ENCODE results near the gene PRDM5.

PRDM5 gene

DNA sequence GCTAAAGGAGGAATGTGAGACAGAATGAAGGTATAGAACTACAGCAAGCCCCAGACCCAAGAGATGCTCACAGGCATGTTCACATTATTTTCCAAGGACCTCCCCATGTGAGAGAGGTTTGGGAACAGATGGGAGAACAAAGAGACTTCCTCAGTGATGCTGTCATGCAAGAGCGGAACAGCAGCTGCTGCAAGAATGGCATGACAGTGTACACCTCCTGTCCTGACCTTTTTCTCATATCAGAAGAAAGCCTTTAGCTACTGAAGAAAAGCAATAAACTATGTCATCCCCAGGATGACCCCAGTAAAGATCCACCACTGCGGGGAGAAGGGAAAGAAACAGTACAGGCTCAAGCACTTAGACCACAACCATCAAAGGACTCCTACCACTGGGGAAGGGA lies 7.2 kb downstream of the PRDM5 start:
- DNase-seq (ENCODE audit: low read depth, low spot score): no peak

GRCh38 chr4:120903419-120903818 lies 19.1 kb downstream of the PRDM5 start:
- DNase-seq (ENCODE audit: low read depth, low spot score): no peak

DNA sequence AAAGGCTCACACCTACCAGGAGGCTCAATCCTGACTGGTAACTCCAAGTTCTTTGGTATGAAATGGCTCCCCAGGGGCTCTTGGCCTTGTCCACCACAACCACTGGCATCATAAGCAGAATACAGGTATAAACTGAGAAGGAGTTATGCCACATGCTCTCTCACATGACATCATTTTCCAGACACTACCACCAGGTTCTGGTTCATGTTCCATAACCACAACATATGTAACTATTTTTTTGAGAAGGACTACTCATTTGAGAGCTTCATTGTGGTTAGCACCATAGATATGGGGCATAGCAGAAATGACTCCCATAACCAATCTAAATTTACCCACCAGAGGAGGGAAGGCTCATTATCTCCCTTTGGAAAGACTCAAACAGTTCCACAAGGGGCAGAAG lies 19.6 kb downstream of the PRDM5 start:
- DNase-seq (ENCODE audit: low read depth, low spot score): no peak

DNA sequence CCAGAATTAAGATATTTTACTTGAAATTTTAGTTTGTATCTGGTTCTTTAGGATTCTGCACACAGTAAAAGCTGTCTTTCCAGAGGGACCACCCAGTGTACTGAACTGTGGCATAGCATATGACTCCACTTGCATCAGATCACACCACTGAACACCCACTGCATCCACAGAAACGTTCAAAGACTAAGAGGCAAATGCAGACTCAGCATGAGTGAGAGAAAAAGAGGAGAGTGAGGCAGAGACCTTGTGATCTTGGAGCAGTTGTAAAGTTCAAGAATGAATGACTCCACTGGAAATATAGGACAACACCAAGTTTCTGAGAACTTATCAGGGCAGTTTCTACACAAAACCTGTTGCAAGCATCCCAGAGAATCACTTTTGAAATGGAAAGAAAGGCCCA lies 20.8 kb downstream of the PRDM5 start:
- DNase-seq (ENCODE audit: low read depth, low spot score): no peak

- no peak for DNase-seq (ENCODE audit: low read depth, low spot score)
These were observed 24.4 kb downstream of the PRDM5 start for GRCh38 chr4:120897981-120898719.

- DNase-seq (ENCODE audit: low read depth, low spot score): no peak
These were observed 27.0 kb downstream of the PRDM5 start for GRCh38 chr4:120895554-120895953.

DNA sequence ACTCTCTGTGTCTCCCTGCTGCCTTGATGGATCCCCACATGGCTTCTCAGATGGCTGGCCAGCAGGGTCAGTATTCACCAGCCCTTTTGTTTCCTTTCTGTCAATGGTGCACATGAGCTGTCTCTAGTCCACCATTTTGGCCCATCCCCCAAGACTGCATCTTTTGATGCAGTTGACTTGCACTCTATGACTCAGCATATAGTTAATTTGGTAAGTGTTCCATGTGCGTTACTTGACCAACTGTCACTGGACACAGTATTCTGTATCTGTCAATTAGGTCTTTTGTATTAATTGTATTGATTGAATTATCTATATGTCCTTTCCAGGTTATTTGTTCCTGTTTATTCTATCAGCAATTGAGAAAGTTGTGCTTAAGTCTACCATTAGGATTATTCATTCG lies 29.2 kb downstream of the PRDM5 start:
- no peak for DNase-seq (ENCODE audit: low read depth, low spot score)

GRCh38 chr4:120886191-120886590 lies 36.3 kb downstream of the PRDM5 start:
- no peak for DNase-seq (ENCODE audit: low read depth, low spot score)

DNA sequence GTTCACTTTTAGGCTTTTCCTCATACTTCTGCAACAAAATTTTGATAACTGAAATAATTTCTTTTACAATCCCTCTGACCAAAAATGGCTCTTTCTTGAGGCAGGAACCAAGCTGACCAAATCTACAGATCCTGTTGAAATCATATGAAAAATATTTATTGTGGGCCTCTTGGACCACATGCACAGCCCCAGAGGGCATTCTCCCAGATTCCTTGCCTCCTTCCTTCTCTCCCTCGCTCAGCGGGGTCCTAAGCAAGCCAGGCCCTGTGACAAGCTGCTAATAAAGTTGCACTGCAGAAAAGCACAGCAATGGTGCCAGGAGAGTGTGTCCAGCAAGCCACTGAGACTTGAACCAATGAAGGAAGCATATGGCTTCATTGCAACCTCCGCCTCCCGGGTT lies 40.7 kb downstream of the PRDM5 start:
- no peak for DNase-seq (ENCODE audit: low read depth, low spot score)

DNA sequence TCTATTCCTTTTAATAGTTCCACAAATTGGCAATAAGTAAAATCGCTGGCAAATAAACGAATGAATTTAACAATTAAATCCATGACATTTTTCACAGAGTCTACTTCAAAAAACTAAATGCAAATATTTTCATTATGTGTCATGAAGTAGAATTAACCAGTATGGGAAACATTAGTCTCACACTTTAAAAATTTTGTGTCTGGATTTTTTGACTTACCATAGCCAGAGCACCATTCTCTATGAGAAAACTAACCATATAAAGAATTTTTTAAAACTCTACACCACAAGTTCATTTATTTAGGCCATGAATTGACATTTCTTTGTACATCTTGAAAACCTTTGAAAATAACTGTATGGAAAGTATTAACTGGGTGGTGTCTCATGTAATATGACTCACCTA lies 41.2 kb downstream of the PRDM5 start:
- DNase-seq (ENCODE audit: low read depth, low spot score): no peak

- no peak for DNase-seq (ENCODE audit: low read depth, low spot score)
These were observed 45.5 kb downstream of the PRDM5 start for GRCh38 chr4:120877021-120877420.

DNA sequence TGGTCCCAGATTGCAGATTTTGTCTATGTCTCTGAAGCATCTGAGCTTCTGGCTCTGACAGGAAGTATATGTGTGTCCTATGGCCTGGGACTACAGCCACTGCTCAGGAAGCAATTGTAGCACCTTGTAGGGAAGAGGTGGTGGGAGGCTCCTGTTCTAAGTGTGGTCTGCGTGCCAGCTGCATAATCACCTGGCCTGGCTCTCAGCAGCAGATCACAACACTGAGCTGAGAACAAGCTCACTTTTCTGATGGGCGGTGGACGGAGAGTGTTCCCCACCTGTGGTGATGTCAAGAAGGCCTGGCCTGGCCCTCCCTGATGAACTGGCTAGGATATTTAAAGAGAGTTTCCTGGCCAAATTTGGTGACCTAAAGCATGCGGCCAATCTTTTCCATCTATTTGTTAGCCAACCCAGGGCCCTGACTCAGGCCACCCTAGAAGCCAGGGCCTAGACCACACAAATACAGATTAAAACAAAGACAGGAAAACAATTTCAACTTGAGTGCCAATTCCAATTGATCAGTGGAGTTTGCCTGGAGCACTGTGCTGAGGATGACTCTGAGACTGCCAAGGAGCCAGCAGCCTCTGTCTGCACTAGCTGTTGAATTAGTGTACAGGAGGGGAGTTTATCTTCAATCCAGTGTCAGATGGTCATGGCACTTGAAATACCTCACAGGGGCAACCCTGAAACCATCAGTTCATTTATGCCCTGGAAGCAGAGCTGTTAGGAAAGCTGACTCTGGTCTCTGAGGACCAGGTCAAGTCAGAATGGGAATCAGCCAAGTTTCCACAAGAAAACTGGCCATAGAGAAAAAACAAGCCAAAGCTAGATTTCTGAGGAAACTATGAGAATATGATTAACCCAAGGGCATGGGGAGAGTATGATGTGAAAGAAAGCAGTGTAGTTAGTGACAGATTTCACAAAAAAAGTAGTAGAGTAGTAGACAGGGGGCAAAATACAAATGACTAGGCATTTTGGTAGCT lies 47.4 kb downstream of the PRDM5 start:
- DNase-seq (ENCODE audit: low read depth, low spot score): no peak

- DNase-seq (ENCODE audit: low read depth, low spot score): no peak
These were observed 49.0 kb downstream of the PRDM5 start for GRCh38 chr4:120873554-120873953.

DNA sequence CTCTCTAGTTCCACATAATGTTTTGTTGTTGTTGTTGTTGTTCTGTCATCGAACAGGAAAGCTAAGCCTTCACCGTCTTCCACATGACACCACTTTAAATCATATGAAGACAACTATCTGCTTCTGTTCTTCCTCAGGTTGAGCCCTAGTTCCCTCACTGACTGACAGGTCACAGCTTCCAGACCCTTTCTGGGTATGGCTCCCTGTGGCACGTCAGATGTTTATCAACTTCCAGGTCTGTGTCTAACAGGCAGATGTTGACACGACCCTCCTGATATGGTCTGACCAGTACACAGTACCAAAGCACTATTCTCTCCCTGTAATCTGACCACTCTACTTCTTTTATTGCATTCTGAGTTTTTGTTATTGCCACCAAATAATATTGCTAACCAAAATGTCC lies 51.4 kb downstream of the PRDM5 start:
- no peak for DNase-seq (ENCODE audit: low read depth, low spot score)

DNA sequence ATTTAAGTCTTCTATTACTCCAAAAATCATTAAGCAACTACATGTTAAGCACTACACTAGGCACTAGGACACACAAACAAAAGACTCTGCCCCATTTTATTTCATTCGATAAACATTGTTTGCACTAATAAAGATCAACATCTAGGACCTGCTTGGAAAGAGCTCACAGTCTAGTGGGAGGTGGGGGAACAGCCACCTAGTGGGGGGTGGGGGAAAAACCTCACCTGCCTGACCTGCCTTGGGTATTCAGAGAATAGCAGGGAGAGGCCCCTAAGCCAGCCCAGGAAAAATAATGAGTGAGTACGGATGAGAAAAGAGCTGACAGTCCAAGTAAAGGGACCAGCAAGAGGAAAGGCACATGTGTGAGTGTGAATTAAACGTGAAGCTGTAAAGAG lies 52.2 kb downstream of the PRDM5 start:
- peak; percentile 30 for DNase-seq (ENCODE audit: low read depth, low spot score)

- no peak for DNase-seq (ENCODE audit: low read depth, low spot score)
These were observed 52.8 kb downstream of the PRDM5 start for GRCh38 chr4:120869613-120870278.

DNA sequence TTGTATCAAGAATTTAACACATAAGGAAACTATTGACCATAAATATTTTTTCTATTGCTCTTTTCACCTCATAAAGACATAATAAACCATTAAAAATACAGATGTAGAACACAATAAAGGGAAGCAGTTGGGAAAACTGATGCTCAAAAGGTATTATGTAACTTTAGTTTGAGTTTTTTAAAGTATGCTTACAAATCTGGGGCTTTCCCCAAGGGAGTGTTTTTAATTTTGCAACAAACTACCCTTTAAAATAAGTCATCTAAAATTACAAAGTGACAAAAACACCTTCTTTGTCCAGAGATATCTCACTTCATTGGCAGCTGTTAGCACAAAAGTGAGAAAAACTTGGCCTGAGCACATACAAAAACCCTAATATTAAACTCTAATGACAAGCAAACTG lies 55.0 kb downstream of the PRDM5 start:
- no peak for DNase-seq (ENCODE audit: low read depth, low spot score)

DNA sequence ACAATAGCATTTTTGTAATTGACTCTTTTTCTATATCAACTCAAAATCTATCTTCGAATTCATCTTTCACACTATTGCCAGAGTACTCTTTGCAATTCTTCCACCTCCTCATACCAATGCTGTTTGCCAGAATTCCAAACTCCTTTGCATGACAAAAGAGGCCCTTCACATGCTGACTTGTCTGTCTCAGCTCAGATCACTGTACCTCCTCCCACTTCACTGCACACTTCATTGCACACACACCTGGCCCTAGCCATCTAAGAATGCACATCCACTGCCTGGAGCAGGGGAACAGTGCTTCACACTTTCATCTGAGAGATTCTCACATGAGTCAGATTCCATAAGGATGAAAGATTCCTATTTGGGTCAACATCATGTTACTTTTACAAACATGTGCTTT lies 56.5 kb downstream of the PRDM5 start:
- peak; percentile 35 for DNase-seq (ENCODE audit: low read depth, low spot score)

- DNase-seq (ENCODE audit: low read depth, low spot score): no peak
These were observed 57.6 kb downstream of the PRDM5 start for GRCh38 chr4:120864969-120865368.

- no peak for DNase-seq (ENCODE audit: low read depth, low spot score)
These were observed 60.1 kb downstream of the PRDM5 start for GRCh38 chr4:120862432-120862831.

DNA sequence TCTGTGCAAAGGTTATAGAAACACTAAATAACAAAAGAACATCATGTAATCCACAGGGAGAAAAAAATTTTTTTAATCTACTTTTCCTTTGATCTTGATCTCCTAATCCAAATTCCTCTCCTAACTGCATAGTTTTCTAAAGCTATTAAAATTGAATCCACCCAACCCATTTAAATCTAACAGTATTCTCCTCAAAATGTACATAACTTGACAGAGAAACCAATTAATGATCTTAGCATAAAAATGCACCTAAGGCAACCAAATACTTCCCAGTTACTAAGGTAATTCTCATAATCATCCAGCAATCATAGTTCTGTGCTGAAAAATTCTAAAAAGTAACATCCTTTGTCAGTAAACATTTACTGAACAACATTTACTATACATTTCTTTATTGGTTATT lies 60.7 kb downstream of the PRDM5 start:
- DNase-seq (ENCODE audit: low read depth, low spot score): no peak

DNA sequence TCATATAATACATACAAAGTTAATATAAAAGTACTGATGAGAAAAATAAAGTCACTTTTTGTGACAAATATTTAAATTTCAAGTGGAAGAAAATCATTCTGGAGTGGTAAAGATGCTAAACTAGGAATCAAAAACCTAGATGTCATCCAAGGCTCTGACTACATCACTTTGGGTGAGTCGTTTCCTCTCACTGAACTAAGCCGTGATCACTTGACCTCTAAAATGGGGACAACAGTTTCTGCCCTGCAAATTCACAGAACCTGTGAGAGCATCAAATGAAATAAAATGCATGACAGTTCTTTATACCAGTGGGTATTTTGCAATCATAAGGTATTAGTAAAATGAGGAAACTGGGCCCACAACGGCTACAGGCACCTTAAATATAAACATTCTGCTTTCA lies 63.8 kb downstream of the PRDM5 start:
- no peak for DNase-seq (ENCODE audit: low read depth, low spot score)

All from iPS DF 19.7 (cell line).